ENCODE data around the gene TFF3.

The TFF3 gene

DNA sequence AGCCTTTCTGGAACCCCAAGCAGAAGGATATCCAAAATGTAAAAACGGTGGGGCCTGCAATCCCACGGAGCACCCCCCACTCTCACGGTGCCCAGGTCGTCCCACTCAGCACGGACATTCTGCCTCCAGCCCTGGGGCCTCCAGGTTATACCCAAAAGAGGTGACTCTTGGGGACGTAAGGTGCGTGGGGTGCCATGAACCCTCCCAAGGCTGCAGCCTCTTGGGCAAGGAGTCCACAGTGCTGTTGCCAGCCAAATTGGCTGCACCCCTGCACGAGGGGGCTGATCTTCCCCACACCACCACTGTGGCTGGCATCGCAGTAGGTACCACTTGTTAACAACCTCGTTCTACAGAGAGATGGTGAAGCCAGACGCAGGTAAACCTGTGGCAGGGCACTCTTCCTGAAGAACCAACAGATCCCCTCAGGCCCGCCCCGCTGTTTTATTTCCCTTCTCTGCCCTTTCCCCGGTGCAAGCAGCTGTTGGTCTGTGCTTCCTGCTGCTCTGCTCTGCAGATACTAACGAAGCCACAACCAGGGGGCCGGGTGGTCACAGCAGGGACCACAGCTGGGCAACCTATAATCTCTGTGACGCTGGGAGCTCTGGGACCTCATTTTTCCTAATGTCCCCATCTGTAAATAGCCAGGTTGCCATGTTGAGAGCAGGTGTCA is 8.7 kb downstream of the TFF3 start:
- H3K9me3 Mint-ChIP-seq, result no peaks in the 10 kb centered on the region
- H3K36me3 Mint-ChIP-seq, result no peaks in the 10 kb centered on the region
- H3K27ac Mint-ChIP-seq, result no peak overlapping the region
- H3K4me3 Mint-ChIP-seq, result no peak overlapping the region
- H3K27me3 Mint-ChIP-seq, result peaks cover 48% of the 10 kb centered on the region
- ATAC-seq, result no peak
- H3K4me1 Mint-ChIP-seq, result no peaks in the 10 kb centered on the region

DNA sequence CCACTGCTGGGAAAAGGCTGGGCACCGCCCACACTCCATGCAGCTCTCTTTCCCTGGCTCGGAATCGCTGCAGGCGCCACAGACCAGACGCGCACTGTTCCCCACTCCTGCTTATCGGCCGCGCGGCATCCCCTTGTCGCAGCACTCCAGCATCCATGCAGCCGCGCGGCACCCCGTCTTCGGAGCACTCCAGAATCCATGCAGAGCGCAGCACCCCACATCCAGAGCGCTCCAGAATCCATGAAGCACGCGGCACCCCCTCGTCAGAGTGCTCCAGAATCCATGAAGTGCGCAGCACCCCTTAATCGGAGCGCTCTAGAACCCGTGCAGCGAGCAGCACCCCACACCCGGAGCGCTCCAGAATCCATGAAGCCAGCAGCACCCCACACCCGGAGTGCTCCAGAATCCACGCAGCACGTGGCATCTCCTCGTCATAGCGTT is 9.5 kb downstream of the TFF3 start:
- ATAC-seq, result no peak
- H3K36me3 Mint-ChIP-seq, result no peaks in the 10 kb centered on the region
- H3K4me3 Mint-ChIP-seq, result no peak overlapping the region
- H3K27ac Mint-ChIP-seq, result no peak overlapping the region
- no peaks in the 10 kb centered on the region for H3K9me3 Mint-ChIP-seq
- no peaks in the 10 kb centered on the region for H3K4me1 Mint-ChIP-seq
- H3K27me3 Mint-ChIP-seq, result peaks cover 48% of the 10 kb centered on the region

DNA sequence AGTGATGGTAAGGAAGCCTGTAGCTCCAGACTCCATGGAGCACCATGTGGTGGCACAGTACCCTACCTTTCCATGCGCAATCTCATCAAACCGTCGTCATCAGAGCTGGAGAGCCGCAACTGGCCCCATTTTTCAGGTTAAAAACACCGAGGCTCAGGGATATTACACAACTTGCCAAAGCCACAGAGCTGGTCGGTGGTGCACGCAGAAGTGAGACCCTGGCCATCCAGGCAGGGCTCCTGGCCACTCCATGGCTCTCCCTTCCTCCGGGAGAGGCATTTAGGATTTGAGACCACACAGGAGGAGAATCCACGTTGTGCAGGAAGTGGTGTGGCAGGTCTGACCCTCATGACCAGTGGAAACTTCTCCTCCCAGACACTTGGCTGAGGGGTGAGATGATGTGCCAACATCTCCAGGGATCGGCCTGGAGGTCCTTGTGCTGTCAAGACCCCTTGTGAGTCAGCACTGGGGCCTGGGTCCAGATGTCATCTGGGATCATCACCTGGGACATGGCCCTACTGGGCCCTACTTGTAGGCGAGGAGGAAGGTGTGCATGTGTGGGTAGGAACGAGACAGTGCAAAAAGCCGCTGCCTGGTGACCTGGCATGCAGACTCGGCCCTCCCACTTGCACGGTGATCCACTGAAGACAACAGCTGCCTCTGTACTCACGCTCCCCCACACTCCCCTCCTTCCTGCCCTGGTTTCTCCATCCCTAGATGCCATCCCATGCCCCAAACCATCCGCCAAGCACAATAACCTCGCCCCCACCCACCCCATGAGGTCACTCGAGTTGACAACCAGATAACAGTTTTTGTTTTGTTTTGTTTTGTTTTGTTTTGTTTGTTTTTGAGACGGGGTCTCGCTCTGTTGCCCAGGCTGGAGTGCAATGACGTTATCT is 10.4 kb downstream of the TFF3 start:
- Mint-ChIP-seq H3K4me1 (no peaks in the 10 kb centered on the region), H3K27ac (no peak overlapping the region), H3K27me3 (peaks cover 48% of the 10 kb centered on the region), H3K4me3 (no peak overlapping the region), H3K36me3 (no peaks in the 10 kb centered on the region), H3K9me3 (no peaks in the 10 kb centered on the region)
- ATAC-seq, result no peak

DNA sequence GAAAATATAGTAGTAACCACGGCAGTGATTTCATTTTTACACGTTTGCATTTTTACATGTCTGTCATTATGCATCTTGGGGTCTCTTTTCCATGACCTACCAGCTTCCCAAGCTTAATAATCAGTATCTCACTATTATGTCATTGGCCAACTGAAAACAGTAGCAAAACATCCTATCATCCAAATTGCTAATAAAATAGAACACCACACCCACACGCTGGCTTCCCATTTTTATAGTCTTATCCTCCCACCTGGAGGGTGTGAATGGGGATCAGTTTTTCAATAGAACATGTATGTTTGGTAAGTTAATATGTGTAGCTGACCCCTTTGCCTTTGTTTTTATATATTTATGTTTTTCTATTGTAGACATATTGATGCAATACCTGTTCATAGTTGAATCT is 11.8 kb downstream of the TFF3 start:
- peaks cover 42% of the 10 kb centered on the region for H3K27me3 Mint-ChIP-seq
- no peaks in the 10 kb centered on the region for H3K9me3 Mint-ChIP-seq
- H3K4me3 Mint-ChIP-seq, result no peak overlapping the region
- ATAC-seq, result no peak
- no peaks in the 10 kb centered on the region for H3K36me3 Mint-ChIP-seq
- H3K4me1 Mint-ChIP-seq, result no peaks in the 10 kb centered on the region
- no peak overlapping the region for H3K27ac Mint-ChIP-seq

DNA sequence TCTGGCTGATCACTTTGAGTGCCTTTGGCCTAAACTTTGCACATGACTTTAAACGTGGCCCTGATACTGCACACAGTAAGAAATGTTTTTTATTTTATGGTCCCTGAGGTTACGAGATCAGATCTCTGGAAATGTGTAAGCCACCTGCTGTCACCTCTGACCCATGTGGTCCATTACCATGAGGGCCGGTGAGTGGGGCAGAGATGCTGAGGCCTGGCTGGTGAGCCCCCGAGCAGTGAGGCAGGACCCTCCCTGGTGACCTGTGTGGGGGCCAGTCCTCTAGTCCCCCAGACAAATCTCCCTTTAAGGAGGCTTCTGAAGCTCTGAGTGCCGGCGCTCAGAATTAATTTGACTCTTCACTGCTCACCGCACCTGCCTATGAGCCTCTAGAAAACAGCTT is 12.4 kb downstream of the TFF3 start:
- Mint-ChIP-seq H3K36me3 (no peaks in the 10 kb centered on the region), H3K27ac (no peak overlapping the region), H3K9me3 (no peaks in the 10 kb centered on the region), H3K4me1 (no peaks in the 10 kb centered on the region), H3K4me3 (no peak overlapping the region), H3K27me3 (peaks cover 36% of the 10 kb centered on the region)
- no peak for ATAC-seq

DNA sequence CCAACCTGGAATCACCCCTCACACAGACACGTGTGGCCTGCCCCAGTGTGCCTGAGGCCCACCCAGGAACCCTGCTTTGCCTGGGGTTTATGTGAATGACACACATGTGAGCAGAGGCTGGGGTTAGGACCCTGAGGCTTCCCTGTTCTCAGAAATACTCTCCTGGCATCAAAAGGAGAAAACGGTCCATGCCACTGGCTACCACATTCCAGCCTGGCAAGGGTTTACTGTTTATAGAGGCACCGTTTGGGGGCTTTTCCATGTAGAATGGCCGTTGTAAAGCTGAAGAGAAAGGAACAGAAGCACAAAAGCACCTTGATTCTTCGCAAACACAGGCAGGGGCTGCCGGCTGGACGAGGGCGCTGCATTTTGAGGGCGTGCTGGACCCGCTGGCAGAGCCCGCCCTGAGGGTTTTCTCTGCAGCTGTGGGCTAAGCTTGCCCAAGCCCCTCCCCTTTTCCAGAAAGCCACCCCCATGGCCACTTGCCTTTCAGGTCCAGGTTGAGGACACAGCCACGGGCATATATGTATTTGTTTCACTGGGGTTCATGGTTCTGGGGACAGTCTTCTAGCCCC is 13.0 kb downstream of the TFF3 start:
- Mint-ChIP-seq H3K4me3 (no peak overlapping the region), H3K4me1 (no peaks in the 10 kb centered on the region), H3K9me3 (no peaks in the 10 kb centered on the region), H3K27me3 (peaks cover 30% of the 10 kb centered on the region), H3K27ac (no peak overlapping the region), H3K36me3 (no peaks in the 10 kb centered on the region)
- no peak for ATAC-seq

DNA sequence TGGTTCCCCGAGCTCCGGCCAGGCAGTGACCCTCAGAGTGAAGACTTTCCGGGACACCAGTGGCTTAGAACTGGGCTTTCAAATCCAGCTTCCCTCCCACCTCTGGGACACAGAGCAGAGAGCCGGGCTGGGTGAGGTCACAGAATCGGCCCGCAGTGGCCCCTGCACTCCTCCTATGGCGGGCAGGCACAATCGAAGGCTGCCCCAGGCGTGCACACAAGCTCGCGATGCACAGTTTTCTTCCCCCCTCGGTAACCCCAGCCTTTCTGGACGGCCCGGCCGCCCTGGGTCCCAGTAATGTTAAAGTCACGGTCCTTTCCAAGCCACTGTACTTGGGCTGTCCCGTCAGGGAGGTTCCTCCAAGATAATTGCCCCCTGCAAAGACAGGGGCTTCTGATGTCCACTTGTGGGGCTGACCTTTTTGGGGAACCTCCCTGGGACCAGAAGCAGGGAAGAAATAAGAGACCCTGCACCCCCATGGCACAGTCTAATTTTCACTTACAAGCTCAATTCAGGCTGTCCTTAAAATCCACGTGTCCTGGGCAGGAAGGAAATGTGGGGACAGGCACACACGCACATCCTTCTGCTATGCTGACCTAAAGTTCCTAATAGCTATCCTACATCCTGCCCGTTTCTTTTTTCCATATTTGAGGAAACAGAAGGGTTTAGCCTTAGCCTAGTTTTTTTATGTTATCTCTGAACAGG is 13.7 kb downstream of the TFF3 start:
- peaks cover 23% of the 10 kb centered on the region for H3K27me3 Mint-ChIP-seq
- ATAC-seq, result no peak
- H3K4me3 Mint-ChIP-seq, result no peak overlapping the region
- H3K9me3 Mint-ChIP-seq, result no peaks in the 10 kb centered on the region
- no peaks in the 10 kb centered on the region for H3K36me3 Mint-ChIP-seq
- H3K27ac Mint-ChIP-seq, result no peak overlapping the region
- no peaks in the 10 kb centered on the region for H3K4me1 Mint-ChIP-seq

DNA sequence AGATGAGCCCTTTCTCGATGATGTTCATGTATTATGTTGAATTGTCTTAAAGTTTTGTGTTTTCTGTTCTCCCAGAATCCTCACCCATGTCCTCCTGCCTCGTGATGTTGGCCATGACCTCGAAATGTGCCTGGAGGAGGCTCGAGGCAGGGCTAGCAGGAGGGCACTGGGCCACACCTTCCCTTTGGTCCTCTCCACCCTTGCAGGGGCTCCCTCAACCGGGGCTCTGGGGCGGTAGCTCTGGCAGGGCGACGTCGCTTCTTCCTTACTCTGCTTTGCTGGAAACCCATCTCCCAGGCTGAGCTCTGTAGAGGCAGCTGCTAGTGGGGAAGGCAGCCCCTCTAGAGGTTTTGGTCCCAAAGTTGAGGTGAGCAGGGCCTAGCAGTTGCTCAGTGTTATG is 14.3 kb downstream of the TFF3 start:
- no peak for ATAC-seq
- H3K4me1 Mint-ChIP-seq, result no peaks in the 10 kb centered on the region
- no peak overlapping the region for H3K4me3 Mint-ChIP-seq
- peaks cover 5% of the 10 kb centered on the region for H3K36me3 Mint-ChIP-seq
- H3K27me3 Mint-ChIP-seq, result peaks cover 18% of the 10 kb centered on the region
- no peak overlapping the region for H3K27ac Mint-ChIP-seq
- no peaks in the 10 kb centered on the region for H3K9me3 Mint-ChIP-seq

DNA sequence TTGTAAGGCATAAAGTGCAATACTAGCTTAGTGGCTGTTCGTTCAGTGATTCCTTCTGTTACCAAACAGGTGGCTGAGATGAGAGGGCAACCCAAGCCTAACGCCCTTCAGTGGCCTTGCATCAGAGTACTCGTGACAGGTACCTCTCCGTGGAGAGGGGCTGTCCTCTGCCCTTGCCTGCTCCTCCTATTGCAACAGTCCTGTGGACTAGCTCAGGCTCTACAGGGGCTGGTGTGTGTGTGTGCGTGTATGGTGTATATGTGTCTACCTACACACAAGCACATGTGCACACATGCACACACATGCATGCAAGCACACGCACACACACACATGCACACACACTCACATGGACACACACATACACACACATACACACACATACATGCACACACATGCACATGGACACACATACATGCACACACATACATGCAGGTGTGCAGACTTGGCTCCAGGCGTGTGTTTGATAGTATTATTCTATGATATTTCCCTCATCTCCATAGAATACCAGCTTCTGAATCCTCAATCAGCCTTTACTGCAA is 15.1 kb downstream of the TFF3 start:
- H3K36me3 Mint-ChIP-seq, result peaks cover 13% of the 10 kb centered on the region
- H3K4me3 Mint-ChIP-seq, result no peak overlapping the region
- no peak overlapping the region for H3K27ac Mint-ChIP-seq
- no peak for ATAC-seq
- peaks cover 9% of the 10 kb centered on the region for H3K27me3 Mint-ChIP-seq
- no peaks in the 10 kb centered on the region for H3K4me1 Mint-ChIP-seq
- H3K9me3 Mint-ChIP-seq, result no peaks in the 10 kb centered on the region

DNA sequence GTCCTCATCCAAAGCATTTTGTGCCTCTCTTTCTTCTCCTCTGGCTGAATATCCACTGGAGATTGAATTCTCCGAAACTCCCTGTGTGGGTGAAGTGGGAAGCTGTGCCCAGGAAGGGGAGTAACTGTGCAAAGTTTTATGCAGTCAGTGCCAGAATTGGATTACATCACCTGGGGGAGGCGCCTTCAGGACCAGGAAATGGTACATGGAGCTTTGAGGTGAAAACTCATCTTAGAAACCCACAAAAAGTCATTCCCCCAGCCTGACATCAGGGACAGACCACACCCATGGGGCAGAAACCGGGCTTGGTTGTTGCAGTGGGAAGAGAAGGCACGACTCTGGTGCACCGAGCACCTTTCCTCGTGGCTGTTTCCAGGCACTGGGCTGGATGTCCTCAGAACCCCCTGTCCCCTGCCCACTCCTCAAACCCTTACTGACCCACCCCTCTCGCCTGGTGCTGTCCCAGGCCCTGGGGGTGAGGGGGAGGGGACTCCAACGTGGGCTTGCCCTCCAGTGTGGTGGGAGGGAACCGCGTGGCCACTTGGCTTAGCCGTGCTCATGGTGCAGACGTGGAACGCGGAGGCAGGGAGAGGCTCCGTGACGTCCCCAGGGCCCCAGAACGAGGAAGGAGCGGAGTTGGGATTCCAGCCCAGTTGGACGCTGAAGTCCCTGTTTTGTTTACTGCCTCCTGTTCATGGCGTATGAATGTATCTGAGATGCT is 15.7 kb downstream of the TFF3 start:
- Mint-ChIP-seq H3K27ac (no peak overlapping the region), H3K4me3 (no peak overlapping the region), H3K27me3 (peaks cover 3% of the 10 kb centered on the region), H3K9me3 (no peaks in the 10 kb centered on the region), H3K36me3 (peaks cover 14% of the 10 kb centered on the region), H3K4me1 (no peaks in the 10 kb centered on the region)
- ATAC-seq, result no peak

DNA sequence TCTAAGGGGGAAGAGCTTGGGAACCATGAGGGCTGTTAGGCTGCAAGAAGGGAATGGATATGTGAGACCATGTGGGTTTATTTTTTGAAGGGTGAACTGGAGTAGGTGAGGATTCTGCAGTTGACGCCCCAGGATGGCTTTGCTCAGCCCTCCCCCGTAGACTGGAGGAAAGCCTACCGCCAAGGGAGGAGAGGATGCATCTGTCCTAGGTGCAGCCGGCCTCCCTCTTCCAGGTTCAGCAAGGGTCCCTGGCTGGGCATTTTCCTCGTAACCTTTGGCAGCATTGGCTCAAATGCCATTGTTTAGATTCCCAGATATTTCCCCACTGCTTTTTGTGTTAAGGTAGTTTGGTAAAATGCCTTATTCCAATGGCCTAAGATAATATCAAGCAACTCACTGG is 16.6 kb downstream of the TFF3 start:
- ATAC-seq, result no peak
- no peaks in the 10 kb centered on the region for H3K4me1 Mint-ChIP-seq
- H3K9me3 Mint-ChIP-seq, result no peaks in the 10 kb centered on the region
- no peaks in the 10 kb centered on the region for H3K27me3 Mint-ChIP-seq
- H3K4me3 Mint-ChIP-seq, result no peak overlapping the region
- no peak overlapping the region for H3K27ac Mint-ChIP-seq
- peaks cover 14% of the 10 kb centered on the region for H3K36me3 Mint-ChIP-seq

DNA sequence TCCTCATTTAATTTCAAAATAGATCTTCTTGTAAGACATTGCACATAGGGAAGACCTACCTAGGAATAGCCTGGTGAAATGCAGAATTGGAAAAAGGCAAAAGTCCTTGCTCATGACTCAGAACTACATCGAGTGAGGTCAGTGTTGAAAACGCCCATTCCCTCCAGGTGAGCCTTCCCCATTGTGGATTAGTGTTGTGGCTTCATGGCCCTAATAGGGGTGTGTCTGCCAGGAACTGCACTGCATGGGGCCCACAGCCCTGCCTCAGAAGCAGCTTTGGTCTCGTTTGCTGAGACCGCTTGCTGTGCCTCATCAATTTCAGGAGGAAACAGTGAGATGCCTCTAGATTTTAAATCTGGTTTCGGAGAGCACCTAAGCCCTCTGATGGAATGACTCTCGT is 17.0 kb downstream of the TFF3 start:
- Mint-ChIP-seq H3K9me3 (no peaks in the 10 kb centered on the region), H3K27ac (no peak overlapping the region)
- ATAC-seq, result no peak

DNA sequence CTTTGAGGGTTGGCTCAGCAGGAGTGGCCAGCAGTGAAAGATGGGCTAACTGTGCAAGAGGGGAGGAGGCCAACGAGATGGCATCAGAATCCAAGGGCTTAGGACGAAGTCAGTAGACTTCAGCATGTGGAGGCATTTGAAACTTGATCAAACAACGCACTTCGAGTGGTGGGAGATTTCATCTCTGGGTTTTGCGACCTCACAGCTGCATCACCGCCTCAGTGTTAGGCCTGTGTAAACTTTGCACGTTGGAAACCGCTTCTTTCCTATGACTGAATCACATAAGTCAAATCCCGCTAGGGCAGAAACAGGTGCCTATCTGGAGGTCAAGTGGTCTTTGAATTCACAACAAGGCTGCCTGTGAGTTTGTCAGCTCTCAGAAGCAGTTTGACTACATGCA is 17.8 kb downstream of the TFF3 start:
- Mint-ChIP-seq H3K36me3 (peaks cover 14% of the 10 kb centered on the region), H3K27me3 (no peaks in the 10 kb centered on the region), H3K4me1 (no peaks in the 10 kb centered on the region), H3K4me3 (no peak overlapping the region), H3K27ac (no peak overlapping the region), H3K9me3 (no peaks in the 10 kb centered on the region)
- no peak for ATAC-seq

More for the DNA sequence above, 17.0 kb downstream of the TFF3 start:
- no peak overlapping the region for H3K4me3 Mint-ChIP-seq
- H3K36me3 Mint-ChIP-seq, result peaks cover 14% of the 10 kb centered on the region
- no peaks in the 10 kb centered on the region for H3K27me3 Mint-ChIP-seq
- H3K4me1 Mint-ChIP-seq, result no peaks in the 10 kb centered on the region

DNA sequence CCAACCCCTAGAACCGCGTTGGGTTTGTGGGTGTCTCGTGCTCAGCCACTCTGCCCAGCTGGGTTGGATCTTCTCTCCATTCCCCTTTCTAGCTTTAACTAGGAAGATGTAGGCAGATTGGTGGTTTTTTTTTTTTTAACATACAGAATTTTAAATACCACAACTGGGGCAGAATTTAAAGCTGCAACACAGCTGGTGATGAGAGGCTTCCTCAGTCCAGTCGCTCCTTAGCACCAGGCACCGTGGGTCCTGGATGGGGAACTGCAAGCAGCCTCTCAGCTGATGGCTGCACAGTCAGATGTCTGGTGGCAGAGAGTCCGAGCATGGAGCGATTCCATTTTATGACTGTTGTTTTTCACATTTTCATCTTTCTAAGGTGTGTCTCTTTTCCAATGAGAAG is 18.7 kb downstream of the TFF3 start:
- H3K9me3 Mint-ChIP-seq, result no peaks in the 10 kb centered on the region
- no peak overlapping the region for H3K27ac Mint-ChIP-seq
- H3K36me3 Mint-ChIP-seq, result peaks cover 14% of the 10 kb centered on the region
- ATAC-seq, result no peak
- H3K4me1 Mint-ChIP-seq, result no peaks in the 10 kb centered on the region
- H3K4me3 Mint-ChIP-seq, result no peak overlapping the region
- H3K27me3 Mint-ChIP-seq, result no peaks in the 10 kb centered on the region

Measured in stimulated activated memory B cell treated with anti-CD40 and anti-IgM and Interleukin-4, amounts not matched to agents 10 μg/mL and 1 μg/mL and 100 μg/mL, for 72 hours (primary cell).